Adipose tissue (tissue), 3 donors: ENCODE measurements around the gene TCP1. TPM values are rescaled to one million over a fixed set of nuclear protein-coding genes. Genes with fewer than 3 reads are reported as not detected.

ENCODE experiments used
- polyA plus RNA-seq, 3 donors: library from polyadenylated mRNA; stranded (reverse); fragments of 200-250 nt; gene quantifications; one replicate each; pipeline ENCODE4 v1.2.3, GENCODE V29; 2013
- donor health status: healthy with polysubstance abuse.
- donor health status: Bipolar disorder and iron deficiency.
- donor health status: healthy.

The TCP1 gene
- polyA plus RNA-seq, 3 donors = 70.0 to 141 (median 108) TPM

Other genes starting within 250 kb of the TCP1 start
- gene SOD2, start 96.4 kb downstream of the TCP1 start, polyA plus RNA-seq = 1,000 to 10,000 TPM in 1 of 3 donors, 100 to 1,000 TPM in 2; 315 to 1,671 (median 608) TPM
- gene WTAP, start 62.1 kb downstream of the TCP1 start, polyA plus RNA-seq = 10 to 100 TPM; 36.9 to 99.5 (median 96.0) TPM
- 10 to 100 TPM in 2 of 3 donors, 1 to 10 TPM in 1; 9.9 to 18.8 (median 16.9) TPM for gene ACAT2, start 27.6 kb downstream of the TCP1 start, polyA plus RNA-seq
- gene MRPL18, start 865 bp upstream of the TCP1 start, polyA plus RNA-seq = 10 to 100 TPM; 29.7 to 72.1 (median 51.7) TPM
- under 1 TPM; 0.07 to 0.56 (median 0.56) TPM for gene PNLDC1, start 10.7 kb upstream of the TCP1 start, polyA plus RNA-seq
- under 1 TPM in 1 of 3 donors, not detected in 2; under 0.01 TPM for gene MAS1, start 101.4 kb upstream of the TCP1 start, polyA plus RNA-seq
- 10 to 100 TPM; 13.8 to 30.6 (median 14.2) TPM for gene IGF2R, start 179.5 kb upstream of the TCP1 start, polyA plus RNA-seq